HEK293T (cell line): ENCODE data around the gene RIOK3.

ENCODE experiments used
- ARNT ChIP-seq: fragments of 450-650 bp; IDR thresholded peaks from 2 replicates; pipeline ENCODE4 v1.6.1; 2017; ENCODE audit warnings: mild to moderate bottlenecking
- BHLHE40 ChIP-seq: fragments of 450-650 bp; IDR thresholded peaks from 2 replicates; pipeline ENCODE4 v1.6.1; 2016; ENCODE audit warnings: mild to moderate bottlenecking, moderate library complexity, borderline replicate concordance
- CTBP1 ChIP-seq: fragments of 450-650 bp; IDR thresholded peaks from 2 replicates; pipeline ENCODE4 v1.6.1; 2016; ENCODE audit warnings: borderline replicate concordance
- ELF4 ChIP-seq: fragments of 450-650 bp; IDR thresholded peaks from 2 replicates; pipeline ENCODE4 v1.6.1; 2017; ENCODE audit warnings: antibody characterized with exemption
- FOXA1 ChIP-seq: fragments of 450-650 bp; IDR thresholded peaks from 2 replicates; pipeline ENCODE4 v1.6.1; 2016; ENCODE audit warnings: mild to moderate bottlenecking
- FOXK2 ChIP-seq: fragments of 450-650 bp; IDR thresholded peaks from 2 replicates; pipeline ENCODE4 v1.6.1; 2016; ENCODE audit warnings: mild to moderate bottlenecking
- HDGF ChIP-seq: fragments of 450-650 bp; IDR thresholded peaks from 2 replicates; pipeline ENCODE4 v1.6.1; 2017; ENCODE audit warnings: antibody characterized with exemption, borderline replicate concordance
- LEF1 ChIP-seq: fragments of 450-650 bp; IDR thresholded peaks from 2 replicates; pipeline ENCODE4 v1.6.1; 2017; ENCODE audit warnings: mild to moderate bottlenecking, borderline replicate concordance
- NFRKB ChIP-seq: fragments of 450-650 bp; IDR thresholded peaks from 2 replicates; pipeline ENCODE4 v1.6.1; 2016; ENCODE audit warnings: mild to moderate bottlenecking, moderate library complexity
- PKNOX1 ChIP-seq: fragments of 450-650 bp; IDR thresholded peaks from 2 replicates; pipeline ENCODE4 v1.6.1; 2016
- SP1 ChIP-seq: fragments of 450-650 bp; IDR thresholded peaks from 2 replicates; pipeline ENCODE4 v1.6.1; 2017
- SUZ12 ChIP-seq: fragments of 450-650 bp; IDR thresholded peaks from 2 replicates; pipeline ENCODE4 v1.6.1; 2016; ENCODE audit warnings: mild to moderate bottlenecking
- TARDBP ChIP-seq: fragments of 450-650 bp; IDR thresholded peaks from 2 replicates; pipeline ENCODE4 v1.6.1; 2016
- ZNF384 ChIP-seq: fragments of 450-650 bp; IDR thresholded peaks from 2 replicates; pipeline ENCODE4 v1.6.1; 2016

- TF ChIP-seq TARDBP, result no peak
- TF ChIP-seq FOXA1, result no peak
- TF ChIP-seq HDGF, result no peak
- TF ChIP-seq SP1, result no peak
- TF ChIP-seq CTBP1, result no peak
- TF ChIP-seq ZNF384, result no peak
- TF ChIP-seq NFRKB, result no peak
- TF ChIP-seq BHLHE40, result no peak
- no peak for TF ChIP-seq ELF4
- no peak for TF ChIP-seq PKNOX1
- no peak for TF ChIP-seq FOXK2
- TF ChIP-seq ARNT, result no peak
- TF ChIP-seq SUZ12, result no peak
- TF ChIP-seq LEF1, result no peak
These were observed 70.5 kb downstream of the RIOK3 start for GRCh38 chr18:23523429-23524212.
